SK-N-SH treated with all-trans-retinoic acid at 6 μM for 48 hours (cell line): ENCODE data around the gene CRYBA1.

Experiments used
- GLIS3 ChIP-seq: fragments of 250-450 bp; sonication (Bioruptor Pico); IDR thresholded peaks from 2 replicates; pipeline ENCODE4 v1.5.0; 2020; ENCODE audit warnings: mild to moderate bottlenecking, moderate library complexity
- ZFP3 ChIP-seq: fragments of 250-450 bp; sonication (Bioruptor Pico); IDR thresholded peaks from 2 replicates; pipeline ENCODE4 v1.5.0; 2020; ENCODE audit warnings: mild to moderate bottlenecking, moderate library complexity
- TF ChIP-seq, protein P1 (sequence below): fragments of 250-450 bp; sonication (Bioruptor Pico); IDR thresholded peaks from 2 replicates; pipeline ENCODE4 v1.8.0; 2020; ENCODE audit warnings: mild to moderate bottlenecking, moderate library complexity, borderline replicate concordance

DNA sequence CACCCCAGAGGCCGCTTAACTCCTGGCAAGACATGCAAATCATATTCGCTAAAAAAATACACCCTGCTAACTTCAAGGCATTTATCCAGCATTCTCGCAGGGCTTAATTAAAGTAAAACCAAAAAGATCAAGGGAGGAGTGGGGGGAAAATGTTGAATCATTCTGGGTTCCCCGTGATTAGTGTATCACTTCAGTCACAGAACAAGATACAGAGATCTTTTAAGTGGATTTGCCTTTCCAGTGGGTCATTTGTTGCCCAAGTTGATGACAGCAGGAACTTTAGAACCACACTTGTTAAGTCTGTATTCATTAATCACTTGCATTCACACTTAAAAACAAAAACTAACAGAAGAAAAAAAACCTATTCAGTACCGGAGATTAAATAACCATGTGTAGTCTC, 17.3 kb downstream of the CRYBA1 start:
- TF ChIP-seq ZFP3, result no peak
- no peak for TF ChIP-seq GLIS3
- TF ChIP-seq, protein P1, sequence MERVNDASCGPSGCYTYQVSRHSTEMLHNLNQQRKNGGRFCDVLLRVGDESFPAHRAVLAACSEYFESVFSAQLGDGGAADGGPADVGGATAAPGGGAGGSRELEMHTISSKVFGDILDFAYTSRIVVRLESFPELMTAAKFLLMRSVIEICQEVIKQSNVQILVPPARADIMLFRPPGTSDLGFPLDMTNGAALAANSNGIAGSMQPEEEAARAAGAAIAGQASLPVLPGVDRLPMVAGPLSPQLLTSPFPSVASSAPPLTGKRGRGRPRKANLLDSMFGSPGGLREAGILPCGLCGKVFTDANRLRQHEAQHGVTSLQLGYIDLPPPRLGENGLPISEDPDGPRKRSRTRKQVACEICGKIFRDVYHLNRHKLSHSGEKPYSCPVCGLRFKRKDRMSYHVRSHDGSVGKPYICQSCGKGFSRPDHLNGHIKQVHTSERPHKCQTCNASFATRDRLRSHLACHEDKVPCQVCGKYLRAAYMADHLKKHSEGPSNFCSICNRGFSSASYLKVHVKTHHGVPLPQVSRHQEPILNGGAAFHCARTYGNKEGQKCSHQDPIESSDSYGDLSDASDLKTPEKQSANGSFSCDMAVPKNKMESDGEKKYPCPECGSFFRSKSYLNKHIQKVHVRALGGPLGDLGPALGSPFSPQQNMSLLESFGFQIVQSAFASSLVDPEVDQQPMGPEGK (CRISPR knock-in tag), result no peak
